ENCODE measurements around the gene INPP5A.

The INPP5A gene

DNA sequence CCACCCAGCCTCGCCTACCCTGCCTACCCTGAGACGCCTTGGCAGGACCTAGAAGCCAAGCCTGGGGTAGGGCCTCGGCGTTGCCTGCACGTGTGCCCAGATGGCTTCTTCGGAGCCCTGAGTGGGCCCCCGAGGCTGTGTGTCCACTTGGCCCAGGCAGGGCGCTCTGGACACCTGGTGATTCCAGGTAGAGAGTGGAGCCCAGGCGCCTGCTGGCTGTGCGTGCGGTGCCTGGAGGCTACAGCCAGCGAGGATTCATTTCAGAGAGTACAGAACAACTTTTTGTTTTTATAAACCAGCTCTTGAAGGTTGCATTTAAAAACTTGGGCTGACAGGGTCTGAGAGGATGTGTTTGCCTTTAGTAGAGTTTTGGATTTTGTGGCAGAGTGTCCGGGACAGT lies 208.4 kb downstream of the INPP5A start:
- H3K9ac ChIP-seq (ENCODE audit: insufficient read length, low read depth): peak overlapping the region; percentile 45
- H3K4me3 ChIP-seq (ENCODE audit: insufficient read length, low read depth): no peak overlapping the region
- no peaks in the 10 kb centered on the region for H3K27me3 ChIP-seq (ENCODE audit: insufficient read depth, insufficient read length)
- TF ChIP-seq YY1 (IDR thresholded peaks at IDR 0.05; ENCODE audit: insufficient read depth, insufficient read length): no peak
- no peak for TF ChIP-seq ZNF274 (IDR thresholded peaks at IDR 0.05; ENCODE audit: low read depth, low read length)
- TF ChIP-seq SUZ12 (IDR thresholded peaks at IDR 0.05; ENCODE audit: extremely low read depth, insufficient read depth, insufficient read length): no peak
- H3K4me1 ChIP-seq (ENCODE audit: insufficient read depth, insufficient read length): peaks cover 37% of the 10 kb centered on the region
- H3K9me3 ChIP-seq (ENCODE audit: insufficient read depth, low read length): no peaks in the 10 kb centered on the region
- DNase-seq (ENCODE audit: low read depth, low spot score): no peak
- H3K36me3 ChIP-seq (ENCODE audit: insufficient read depth, insufficient read length, low read length): peaks cover 4% of the 10 kb centered on the region

DNA sequence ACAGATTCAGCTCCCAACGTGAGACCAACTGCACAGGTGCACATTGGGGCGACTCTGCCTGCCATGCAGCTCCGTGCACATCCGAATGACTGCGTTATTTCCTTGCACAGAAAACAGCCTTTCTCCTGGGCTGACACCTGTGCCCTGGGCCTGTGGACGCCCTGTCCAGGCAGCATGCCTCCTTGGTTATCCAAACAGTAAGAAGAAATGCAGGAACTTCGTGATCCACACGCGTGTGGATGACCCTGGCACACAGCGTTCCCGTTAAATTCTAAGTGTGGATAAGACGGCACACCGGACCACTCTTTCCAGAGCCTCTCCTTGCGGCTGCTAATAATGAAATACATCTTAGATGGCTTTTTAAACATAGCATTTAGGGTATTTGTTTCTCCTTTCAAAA lies 208.8 kb downstream of the INPP5A start:
- peaks cover 37% of the 10 kb centered on the region for H3K4me1 ChIP-seq (ENCODE audit: insufficient read depth, insufficient read length)
- H3K36me3 ChIP-seq (ENCODE audit: insufficient read depth, insufficient read length, low read length): peaks cover 4% of the 10 kb centered on the region
- peak overlapping the region; percentile 61 for H3K9ac ChIP-seq (ENCODE audit: insufficient read length, low read depth)
- DNase-seq (ENCODE audit: low read depth, low spot score): no peak
- H3K9me3 ChIP-seq (ENCODE audit: insufficient read depth, low read length): no peaks in the 10 kb centered on the region
- H3K4me3 ChIP-seq (ENCODE audit: insufficient read length, low read depth): no peak overlapping the region
- TF ChIP-seq YY1 (IDR thresholded peaks at IDR 0.05; ENCODE audit: insufficient read depth, insufficient read length) (no peak), ZNF274 (IDR thresholded peaks at IDR 0.05; ENCODE audit: low read depth, low read length) (no peak), SUZ12 (IDR thresholded peaks at IDR 0.05; ENCODE audit: extremely low read depth, insufficient read depth, insufficient read length) (no peak)
- H3K27me3 ChIP-seq (ENCODE audit: insufficient read depth, insufficient read length): no peaks in the 10 kb centered on the region

DNA sequence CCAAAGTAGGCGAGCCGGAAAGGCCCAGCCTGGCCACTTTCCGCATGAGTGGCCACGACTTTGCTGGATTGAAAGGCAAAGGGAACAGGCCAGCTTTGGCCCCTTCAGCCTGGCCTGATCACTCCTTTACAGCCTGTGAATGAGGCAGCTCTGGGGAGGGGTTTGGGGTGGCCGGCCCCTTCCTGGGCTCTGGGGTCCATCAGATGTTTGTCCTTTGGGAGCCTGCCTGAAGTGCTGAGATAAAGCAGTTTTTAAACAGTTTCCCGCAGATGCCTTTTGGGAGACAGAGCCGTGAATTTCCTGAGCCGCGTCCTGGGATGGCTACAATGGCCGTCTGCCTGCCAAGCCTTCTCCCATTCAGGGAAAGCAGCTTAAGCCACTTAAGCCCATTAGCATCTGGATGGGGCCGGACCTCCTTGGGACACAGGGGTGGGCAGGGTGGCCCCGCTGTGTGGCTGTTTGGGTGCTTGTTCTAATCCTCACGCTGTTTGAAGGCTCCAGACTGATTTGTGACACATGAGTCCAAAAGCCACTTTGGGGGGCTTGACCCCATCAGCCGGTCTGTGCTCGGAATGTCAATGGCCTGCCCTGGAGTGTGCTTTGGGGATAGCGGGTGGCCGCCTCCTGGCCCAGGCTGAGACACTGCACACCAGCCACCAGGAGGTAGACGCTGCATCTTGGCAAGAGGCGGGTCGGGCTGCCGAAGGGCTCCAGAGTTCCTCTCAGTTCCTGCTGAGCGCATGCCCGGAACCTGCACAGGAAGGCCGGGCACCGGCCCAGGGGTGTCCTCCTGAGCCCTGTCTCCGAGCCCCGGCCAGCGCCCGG lies 209.4 kb downstream of the INPP5A start:
- H3K27me3 ChIP-seq (ENCODE audit: insufficient read depth, insufficient read length): no peaks in the 10 kb centered on the region
- no peak overlapping the region for H3K4me3 ChIP-seq (ENCODE audit: insufficient read length, low read depth)
- H3K36me3 ChIP-seq (ENCODE audit: insufficient read depth, insufficient read length, low read length): peaks cover 4% of the 10 kb centered on the region
- TF ChIP-seq YY1 (IDR thresholded peaks at IDR 0.05; ENCODE audit: insufficient read depth, insufficient read length) (no peak), SUZ12 (IDR thresholded peaks at IDR 0.05; ENCODE audit: extremely low read depth, insufficient read depth, insufficient read length) (no peak), ZNF274 (IDR thresholded peaks at IDR 0.05; ENCODE audit: low read depth, low read length) (no peak)
- H3K4me1 ChIP-seq (ENCODE audit: insufficient read depth, insufficient read length): peaks cover 37% of the 10 kb centered on the region
- no peaks in the 10 kb centered on the region for H3K9me3 ChIP-seq (ENCODE audit: insufficient read depth, low read length)
- peak; percentile 73 for DNase-seq (ENCODE audit: low read depth, low spot score)
- H3K9ac ChIP-seq (ENCODE audit: insufficient read length, low read depth): peak overlapping the region; percentile 61

DNA sequence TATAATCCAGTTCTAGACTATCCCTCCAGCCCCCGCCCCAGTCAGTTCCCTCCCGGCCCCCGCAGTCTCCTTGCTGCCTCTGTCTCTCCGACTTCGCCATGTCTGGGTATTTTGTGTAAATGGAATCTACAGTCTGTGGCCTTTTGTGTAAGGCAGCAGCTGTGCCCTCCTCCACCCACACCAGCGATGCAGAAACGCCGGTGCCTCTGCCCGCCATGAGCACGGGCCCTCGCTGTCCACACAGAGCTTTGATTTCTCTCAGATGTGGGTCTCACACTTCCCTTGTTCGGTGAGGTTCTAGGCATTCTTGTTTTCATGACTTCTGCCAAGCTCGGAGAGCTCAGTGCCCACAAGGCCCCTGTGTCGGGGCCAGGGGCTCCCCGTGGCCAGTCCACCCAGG lies 210.5 kb downstream of the INPP5A start:
- H3K9me3 ChIP-seq (ENCODE audit: insufficient read depth, low read length): no peaks in the 10 kb centered on the region
- DNase-seq (ENCODE audit: low read depth, low spot score): no peak
- no peak overlapping the region for H3K4me3 ChIP-seq (ENCODE audit: insufficient read length, low read depth)
- no peak overlapping the region for H3K9ac ChIP-seq (ENCODE audit: insufficient read length, low read depth)
- TF ChIP-seq YY1 (IDR thresholded peaks at IDR 0.05; ENCODE audit: insufficient read depth, insufficient read length) (no peak), ZNF274 (IDR thresholded peaks at IDR 0.05; ENCODE audit: low read depth, low read length) (no peak), SUZ12 (IDR thresholded peaks at IDR 0.05; ENCODE audit: extremely low read depth, insufficient read depth, insufficient read length) (no peak)
- H3K27me3 ChIP-seq (ENCODE audit: insufficient read depth, insufficient read length): no peaks in the 10 kb centered on the region
- peaks cover 4% of the 10 kb centered on the region for H3K36me3 ChIP-seq (ENCODE audit: insufficient read depth, insufficient read length, low read length)
- peaks cover 29% of the 10 kb centered on the region for H3K4me1 ChIP-seq (ENCODE audit: insufficient read depth, insufficient read length)

DNA sequence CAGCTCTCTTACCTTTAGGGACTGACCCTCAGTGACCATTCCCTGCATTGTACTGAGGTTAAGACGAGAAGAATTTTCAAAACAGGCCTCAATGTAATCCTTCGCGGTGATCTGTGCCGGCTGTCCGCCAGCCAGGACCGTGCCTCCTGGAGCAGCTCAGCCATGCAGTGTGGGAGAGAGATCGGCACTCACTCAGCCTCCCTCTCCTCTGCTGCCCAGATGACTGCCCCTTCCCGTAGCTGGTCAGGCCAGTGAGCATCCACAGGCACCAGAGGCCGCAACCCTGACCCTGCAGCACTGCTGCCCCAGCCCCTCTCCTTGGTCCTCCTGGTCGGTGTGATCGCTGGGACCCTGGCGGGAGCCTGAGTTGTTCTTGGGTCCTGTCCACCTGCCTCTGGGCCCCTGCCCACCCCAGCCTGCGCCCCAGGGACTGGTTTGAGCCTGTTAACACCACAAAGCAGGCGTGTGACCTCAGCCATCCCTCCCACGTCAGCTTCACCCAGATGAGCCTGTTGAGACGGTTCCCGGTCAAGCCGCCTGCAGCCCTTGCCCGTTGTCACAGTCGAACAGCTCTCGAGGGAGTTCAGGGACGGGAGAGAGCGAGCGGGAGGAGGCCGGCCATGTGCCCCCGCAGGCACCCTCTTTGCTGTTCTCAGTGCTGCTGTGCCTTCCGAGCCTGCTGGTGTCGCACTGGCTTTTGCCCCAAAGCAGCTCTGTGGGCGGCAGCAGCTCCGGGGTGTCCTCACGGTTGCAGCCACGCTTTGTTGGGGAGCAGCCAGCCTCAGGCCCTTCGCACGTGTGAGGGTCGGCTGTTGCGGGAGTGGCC lies 211.2 kb downstream of the INPP5A start:
- Histone ChIP-seq H3K27me3 (ENCODE audit: insufficient read depth, insufficient read length) (no peaks in the 10 kb centered on the region), H3K36me3 (ENCODE audit: insufficient read depth, insufficient read length, low read length) (peaks cover 4% of the 10 kb centered on the region), H3K4me3 (ENCODE audit: insufficient read length, low read depth) (no peak overlapping the region), H3K9ac (ENCODE audit: insufficient read length, low read depth) (no peak overlapping the region), H3K9me3 (ENCODE audit: insufficient read depth, low read length) (no peaks in the 10 kb centered on the region), H3K4me1 (ENCODE audit: insufficient read depth, insufficient read length) (peaks cover 23% of the 10 kb centered on the region)
- TF ChIP-seq SUZ12 (IDR thresholded peaks at IDR 0.05; ENCODE audit: extremely low read depth, insufficient read depth, insufficient read length): no peak
- no peak for TF ChIP-seq YY1 (IDR thresholded peaks at IDR 0.05; ENCODE audit: insufficient read depth, insufficient read length)
- TF ChIP-seq ZNF274 (IDR thresholded peaks at IDR 0.05; ENCODE audit: low read depth, low read length): no peak
- DNase-seq (ENCODE audit: low read depth, low spot score): no peak

DNA sequence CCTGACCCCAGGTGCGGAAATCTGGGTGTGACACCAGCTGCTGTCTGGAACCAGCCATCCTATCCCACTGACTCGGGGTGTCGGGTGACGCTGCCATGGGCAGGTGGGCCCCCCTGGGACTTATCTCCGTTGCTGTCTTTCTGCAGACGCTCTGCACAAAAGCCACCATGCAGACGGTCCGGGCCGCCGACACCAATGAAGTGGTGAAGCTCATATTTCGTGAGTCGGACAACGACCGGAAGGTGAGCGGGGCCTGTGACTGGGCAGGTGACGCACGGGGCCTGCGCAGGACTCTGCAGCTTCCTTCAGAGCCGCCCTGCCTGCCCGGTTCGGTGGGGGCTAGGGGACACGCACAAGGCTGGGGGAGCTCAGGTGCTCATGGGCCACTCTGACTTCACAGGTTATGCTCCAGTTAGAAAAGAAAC lies 211.8 kb downstream of the INPP5A start:
- no peak for DNase-seq (ENCODE audit: low read depth, low spot score)
- TF ChIP-seq ZNF274 (IDR thresholded peaks at IDR 0.05; ENCODE audit: low read depth, low read length) (no peak), YY1 (IDR thresholded peaks at IDR 0.05; ENCODE audit: insufficient read depth, insufficient read length) (no peak), SUZ12 (IDR thresholded peaks at IDR 0.05; ENCODE audit: extremely low read depth, insufficient read depth, insufficient read length) (no peak)
- peaks cover 4% of the 10 kb centered on the region for H3K36me3 ChIP-seq (ENCODE audit: insufficient read depth, insufficient read length, low read length)
- H3K9me3 ChIP-seq (ENCODE audit: insufficient read depth, low read length): no peaks in the 10 kb centered on the region
- peaks cover 21% of the 10 kb centered on the region for H3K4me1 ChIP-seq (ENCODE audit: insufficient read depth, insufficient read length)
- no peak overlapping the region for H3K9ac ChIP-seq (ENCODE audit: insufficient read length, low read depth)
- H3K27me3 ChIP-seq (ENCODE audit: insufficient read depth, insufficient read length): no peaks in the 10 kb centered on the region
- H3K4me3 ChIP-seq (ENCODE audit: insufficient read length, low read depth): no peak overlapping the region

DNA sequence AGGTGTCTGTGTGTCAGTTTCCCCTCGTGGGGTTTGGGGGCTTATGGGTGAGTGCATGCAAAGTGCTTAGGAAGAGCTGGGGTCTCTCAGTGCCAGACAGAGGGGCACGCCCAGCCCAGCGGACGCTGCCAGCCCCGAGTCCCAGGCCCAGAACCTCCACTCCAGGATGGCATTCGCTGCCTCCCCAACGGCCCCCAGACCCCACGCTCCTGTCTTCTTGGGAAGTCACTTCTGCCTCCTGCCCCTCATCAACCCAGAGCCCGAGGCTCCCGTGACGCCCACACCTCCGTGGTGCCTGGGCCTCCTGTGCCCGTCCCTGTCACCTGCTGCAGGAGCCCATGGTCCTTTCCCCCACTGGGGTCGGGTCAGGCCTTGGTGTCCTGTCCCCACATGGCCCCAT lies 213.3 kb downstream of the INPP5A start:
- no peaks in the 10 kb centered on the region for H3K27me3 ChIP-seq (ENCODE audit: insufficient read depth, insufficient read length)
- no peaks in the 10 kb centered on the region; the same call in 1 of the 2 replicates for H3K9me3 ChIP-seq (ENCODE audit: insufficient read depth, low read length)
- H3K4me3 ChIP-seq (ENCODE audit: insufficient read length, low read depth): no peak overlapping the region
- DNase-seq (ENCODE audit: low read depth, low spot score): no peak
- TF ChIP-seq ZNF274 (IDR thresholded peaks at IDR 0.05; ENCODE audit: low read depth, low read length) (no peak), YY1 (IDR thresholded peaks at IDR 0.05; ENCODE audit: insufficient read depth, insufficient read length) (no peak), SUZ12 (IDR thresholded peaks at IDR 0.05; ENCODE audit: extremely low read depth, insufficient read depth, insufficient read length) (no peak)
- peaks cover 7% of the 10 kb centered on the region for H3K36me3 ChIP-seq (ENCODE audit: insufficient read depth, insufficient read length, low read length)
- H3K9ac ChIP-seq (ENCODE audit: insufficient read length, low read depth): no peak overlapping the region
- H3K4me1 ChIP-seq (ENCODE audit: insufficient read depth, insufficient read length): peaks cover 18% of the 10 kb centered on the region
